Fibroblast of villous mesenchyme (primary cell): ENCODE results near the gene PPP4R4. TPM values are rescaled to one million over a fixed set of nuclear protein-coding genes. Genes with fewer than 3 reads are reported as not detected.

Experiments used
- DNase-seq: peaks from one replicate; pipeline ENCODE4 v3.0.0-alpha.2; 2010; ENCODE audit warnings: low read depth
- H3K4me3 ChIP-seq: 2 replicates; pipeline ENCODE4 v1.5.1; 2011; ENCODE audit warnings: low read depth, mild to moderate bottlenecking, low read length
- total RNA-seq: library from RNA; depleted of rRNA; stranded (reverse); fragments of >200 nt; gene quantifications from 2 replicates; pipeline ENCODE4 v1.2.3, GENCODE V29; 2012
- TF ChIP-seq, protein P1 (sequence below): IDR thresholded peaks from 2 replicates; pipeline ENCODE4 v1.5.1; 2012; ENCODE audit warnings: low read depth, mild to moderate bottlenecking, low read length; ENCODE audit not compliant: insufficient read depth

The PPP4R4 gene
- total RNA-seq, 1 donor = 0.43 TPM

- H3K4me3 ChIP-seq = no peak overlapping the region
- TF ChIP-seq, protein P1, sequence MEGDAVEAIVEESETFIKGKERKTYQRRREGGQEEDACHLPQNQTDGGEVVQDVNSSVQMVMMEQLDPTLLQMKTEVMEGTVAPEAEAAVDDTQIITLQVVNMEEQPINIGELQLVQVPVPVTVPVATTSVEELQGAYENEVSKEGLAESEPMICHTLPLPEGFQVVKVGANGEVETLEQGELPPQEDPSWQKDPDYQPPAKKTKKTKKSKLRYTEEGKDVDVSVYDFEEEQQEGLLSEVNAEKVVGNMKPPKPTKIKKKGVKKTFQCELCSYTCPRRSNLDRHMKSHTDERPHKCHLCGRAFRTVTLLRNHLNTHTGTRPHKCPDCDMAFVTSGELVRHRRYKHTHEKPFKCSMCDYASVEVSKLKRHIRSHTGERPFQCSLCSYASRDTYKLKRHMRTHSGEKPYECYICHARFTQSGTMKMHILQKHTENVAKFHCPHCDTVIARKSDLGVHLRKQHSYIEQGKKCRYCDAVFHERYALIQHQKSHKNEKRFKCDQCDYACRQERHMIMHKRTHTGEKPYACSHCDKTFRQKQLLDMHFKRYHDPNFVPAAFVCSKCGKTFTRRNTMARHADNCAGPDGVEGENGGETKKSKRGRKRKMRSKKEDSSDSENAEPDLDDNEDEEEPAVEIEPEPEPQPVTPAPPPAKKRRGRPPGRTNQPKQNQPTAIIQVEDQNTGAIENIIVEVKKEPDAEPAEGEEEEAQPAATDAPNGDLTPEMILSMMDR = no peak
- no peak for DNase-seq
These were observed 129.0 kb downstream of the PPP4R4 start for GRCh38 chr14:94303111-94303510.

- no peak overlapping the region for H3K4me3 ChIP-seq
- TF ChIP-seq, protein P1 = no peak
- no peak for DNase-seq
These were observed 130.1 kb downstream of the PPP4R4 start for GRCh38 chr14:94304243-94304642.

- no peak for DNase-seq
- H3K4me3 ChIP-seq = no peak overlapping the region
- TF ChIP-seq, protein P1 = no peak
These were observed 131.5 kb downstream of the PPP4R4 start for GRCh38 chr14:94305620-94306019.

DNA sequence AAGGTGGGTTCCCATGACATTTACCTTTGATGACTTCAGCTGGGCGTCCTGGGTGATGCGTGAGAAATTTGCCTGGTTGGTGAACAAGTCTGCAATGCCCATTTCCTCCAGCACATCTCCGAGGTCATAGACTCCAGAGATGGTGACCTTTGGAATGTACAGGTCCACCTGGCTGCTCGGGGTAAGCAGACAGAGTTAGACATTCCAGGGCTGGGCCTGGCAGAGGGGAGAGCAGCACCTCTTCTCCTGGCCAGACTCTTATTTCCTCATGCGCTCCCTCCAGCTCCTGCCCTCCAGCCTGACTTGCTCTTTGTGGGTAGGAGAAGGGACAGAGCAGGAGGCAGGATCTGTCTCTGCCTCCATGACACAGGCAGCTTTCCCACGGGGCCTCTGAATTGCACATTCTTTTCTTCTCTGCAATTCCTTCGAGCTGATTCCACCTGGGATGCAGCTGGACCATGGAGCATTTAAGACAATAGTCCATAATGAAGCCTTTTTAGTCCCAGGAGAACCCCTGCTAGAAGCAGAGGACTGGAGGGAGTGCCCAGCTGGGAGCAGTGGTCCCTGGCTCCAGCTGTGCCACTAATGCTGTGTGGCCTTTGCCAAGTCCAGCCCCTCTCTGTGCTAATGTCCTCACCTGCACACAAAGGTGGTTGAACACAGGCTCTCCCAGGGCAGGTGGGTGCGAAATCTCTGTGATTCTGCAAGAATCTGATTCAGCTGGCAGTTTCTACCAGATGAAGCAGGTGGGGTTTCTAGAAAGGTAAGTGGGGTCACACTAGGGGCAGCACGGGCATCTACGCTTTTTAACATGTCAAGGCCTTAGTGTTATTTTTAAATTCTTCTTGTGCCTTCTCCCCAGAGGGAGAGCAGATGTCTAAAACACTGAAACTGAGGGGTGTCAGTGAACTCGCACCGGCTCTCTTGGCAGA lies 132.2 kb downstream of the PPP4R4 start:
- no peak overlapping the region for H3K4me3 ChIP-seq
- TF ChIP-seq, protein P1 = no peak
- DNase-seq = no peak

DNA sequence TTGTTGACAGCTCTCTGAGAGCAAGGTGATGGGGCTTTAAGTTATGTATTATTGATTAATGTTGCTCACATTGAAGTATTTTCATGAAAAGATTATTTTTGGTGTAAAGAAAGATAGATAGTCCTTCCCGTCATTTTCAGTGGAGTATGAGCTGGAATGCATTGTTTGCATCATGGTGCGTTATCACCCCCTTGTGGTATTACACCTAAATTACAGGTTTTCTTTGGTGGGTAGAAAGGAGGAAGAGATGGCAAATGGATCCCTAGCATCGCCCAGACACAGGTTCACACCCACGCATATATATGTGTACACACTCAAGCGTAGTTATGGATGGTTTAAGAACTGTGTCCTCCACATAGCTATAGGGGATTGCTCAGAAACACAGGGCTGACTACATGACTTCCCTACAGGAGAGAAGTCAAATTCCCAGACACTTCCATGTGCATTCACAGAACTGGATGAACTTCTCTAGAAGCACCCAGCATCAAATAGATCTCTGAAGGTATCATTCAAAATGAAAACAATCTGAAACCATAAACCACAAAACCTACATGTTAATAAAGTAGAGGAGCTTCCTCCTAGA lies 133.4 kb downstream of the PPP4R4 start:
- TF ChIP-seq, protein P1 = no peak
- no peak for DNase-seq
- no peak overlapping the region for H3K4me3 ChIP-seq

- no peak for DNase-seq
- TF ChIP-seq, protein P1 = no peak
- no peak overlapping the region for H3K4me3 ChIP-seq
These were observed 135.6 kb downstream of the PPP4R4 start for GRCh38 chr14:94309721-94310120.

DNA sequence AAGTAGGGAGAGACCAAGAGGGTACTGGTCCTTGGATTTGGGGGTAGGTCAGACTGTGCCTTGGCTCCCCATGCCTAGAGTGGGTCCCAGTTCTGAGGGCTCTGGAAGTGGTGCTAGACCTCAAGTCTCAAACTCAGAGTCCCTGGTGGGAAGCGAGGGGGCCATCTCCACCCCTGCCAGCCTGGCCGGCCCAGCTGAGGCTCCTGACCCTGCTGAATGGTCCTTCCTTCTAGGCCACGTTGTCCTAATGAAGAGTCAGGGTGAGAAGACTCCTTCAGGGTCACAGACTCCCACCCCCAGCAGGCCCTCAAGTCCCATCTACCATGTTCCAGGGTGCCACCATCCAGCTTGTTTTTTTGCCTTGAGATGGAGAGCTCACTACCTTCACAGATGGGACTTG lies 136.1 kb downstream of the PPP4R4 start:
- TF ChIP-seq, protein P1 = no peak
- DNase-seq = no peak
- no peak overlapping the region for H3K4me3 ChIP-seq
